ENCODE measurements around the gene C10orf120.

Gene C10orf120

GRCh38 chr10:122699796-122700455, at the start of gene C10orf120:
Gene C10orf120, minus strand, starts transcription at chr10:122699846. Its CDS starts 56 bp downstream, at chr10:122699790.
- DNase-seq: no peak

GRCh38 chr10:122748496-122748895, 48.9 kb upstream of the C10orf120 start:
- no peak for DNase-seq

GRCh38 chr10:122746408-122746807, 46.8 kb upstream of the C10orf120 start:
- no peak for DNase-seq

GRCh38 chr10:122744257-122744656, 44.6 kb upstream of the C10orf120 start:
- no peak for DNase-seq

DNA sequence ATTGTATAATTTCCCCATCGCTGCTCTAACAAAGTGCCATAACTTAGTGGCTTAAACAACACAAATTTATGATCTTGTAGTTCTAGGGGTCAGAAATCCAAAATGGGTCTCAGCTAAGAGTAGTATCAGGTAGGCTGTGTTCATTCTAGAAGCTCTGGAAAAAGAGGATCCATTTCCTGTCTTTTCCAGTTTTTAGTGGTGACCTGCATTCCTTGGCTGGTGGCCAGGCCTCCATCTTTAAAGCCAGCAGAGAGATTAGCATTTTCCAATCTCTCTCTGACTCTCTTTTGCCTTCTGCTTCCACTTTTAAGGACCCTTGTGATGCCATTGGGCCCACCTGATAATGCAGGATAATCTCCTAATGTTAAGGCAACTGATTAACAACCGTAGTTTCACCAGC, 41.0 kb upstream of the C10orf120 start:
- no peak for DNase-seq

DNA sequence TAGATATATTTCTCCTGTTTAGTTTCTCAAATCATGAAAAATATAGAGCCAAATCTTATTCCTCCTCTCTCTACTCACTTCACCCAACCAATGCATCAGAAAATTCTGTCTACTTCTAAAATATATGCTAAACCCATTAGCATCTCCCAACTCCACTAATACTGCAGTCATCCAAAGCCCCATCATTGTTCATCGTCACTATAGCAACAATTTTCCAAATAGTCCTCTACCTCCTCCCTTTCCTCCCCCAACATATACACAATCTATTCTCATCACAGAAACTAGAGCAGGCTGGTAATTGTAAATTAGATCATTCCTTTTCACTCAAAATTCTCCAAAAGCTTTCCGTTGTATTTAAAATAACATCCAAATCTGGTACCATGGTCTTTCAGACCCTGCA, 38.4 kb upstream of the C10orf120 start:
- no peak for DNase-seq

GRCh38 chr10:122733931-122734665, 34.5 kb upstream of the C10orf120 start:
- DNase-seq: no peak

- no peak for DNase-seq
These were observed 33.8 kb upstream of the C10orf120 start for GRCh38 chr10:122733443-122733842.

GRCh38 chr10:122730238-122730637, 30.6 kb upstream of the C10orf120 start:
- DNase-seq: no peak

DNA sequence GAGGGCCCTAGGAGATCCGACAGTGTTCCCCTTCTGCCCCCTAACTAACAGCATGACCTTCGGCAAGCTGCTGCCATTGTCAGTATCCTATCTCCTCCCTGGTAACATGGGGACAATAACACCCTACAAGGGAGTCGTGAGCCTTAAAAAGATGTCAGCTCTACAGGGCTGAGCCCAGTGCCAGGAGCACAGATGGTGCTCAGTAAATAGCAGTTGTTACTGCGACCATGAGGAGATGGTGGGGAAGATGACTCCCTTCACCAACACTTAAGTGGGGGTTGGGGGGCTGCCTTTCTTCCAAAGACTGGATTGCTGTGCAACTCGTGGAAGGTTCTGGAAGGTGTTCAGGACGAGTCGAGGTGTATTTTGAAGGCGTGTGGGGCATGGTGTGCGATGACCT, 29.5 kb upstream of the C10orf120 start:
- DNase-seq: no peak

- no peak for DNase-seq
These were observed 27.8 kb upstream of the C10orf120 start for GRCh38 chr10:122727426-122727825.

- no peak for DNase-seq
These were observed 26.1 kb upstream of the C10orf120 start for GRCh38 chr10:122725768-122726167.

DNA sequence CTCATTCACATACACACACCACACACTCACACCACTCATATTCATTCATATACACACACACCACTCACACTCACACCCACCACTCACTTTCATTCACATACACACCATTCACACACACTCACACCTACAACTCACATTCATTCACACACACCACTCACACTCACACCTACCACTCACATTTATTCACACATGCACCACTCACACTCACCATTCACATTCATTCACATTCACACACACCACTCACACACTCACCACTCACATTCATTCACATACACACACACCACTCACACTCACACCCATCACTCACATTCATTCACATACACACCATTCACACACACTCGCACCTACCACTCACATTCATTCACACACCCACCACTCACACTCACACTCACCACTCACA, 25.4 kb upstream of the C10orf120 start:
- DNase-seq: no peak

DNA sequence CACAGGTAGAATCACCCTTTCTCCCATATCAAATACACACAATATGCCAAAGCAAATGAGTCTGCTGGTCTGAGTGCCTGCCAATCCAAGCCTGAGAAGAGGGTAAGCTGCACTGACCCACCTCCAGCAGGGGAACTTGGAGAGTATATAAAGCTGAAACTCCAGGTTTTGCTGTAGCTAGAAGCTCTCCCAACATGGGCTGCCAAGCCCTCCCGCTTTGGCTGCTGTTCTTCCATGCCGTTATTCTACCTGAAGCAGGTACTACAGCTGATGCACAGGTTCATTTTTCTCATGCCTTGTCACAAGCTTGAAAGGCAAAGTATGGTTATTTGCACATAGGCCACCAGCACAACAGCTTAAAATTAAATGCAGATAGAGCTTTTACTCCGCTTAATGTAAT, 21.5 kb upstream of the C10orf120 start:
- no peak for DNase-seq

GRCh38 chr10:122716025-122716424, 16.4 kb upstream of the C10orf120 start:
- DNase-seq: no peak

- DNase-seq: no peak
These were observed 15.9 kb upstream of the C10orf120 start for GRCh38 chr10:122715576-122715975.

GRCh38 chr10:122713091-122713885, 13.6 kb upstream of the C10orf120 start:
- no peak for DNase-seq

- DNase-seq: no peak
These were observed 10.9 kb upstream of the C10orf120 start for GRCh38 chr10:122710576-122710975.

- no peak for DNase-seq
These were observed 10.3 kb upstream of the C10orf120 start for GRCh38 chr10:122709971-122710370.

- DNase-seq: no peak
These were observed 7.9 kb upstream of the C10orf120 start for GRCh38 chr10:122707535-122707934.

DNA sequence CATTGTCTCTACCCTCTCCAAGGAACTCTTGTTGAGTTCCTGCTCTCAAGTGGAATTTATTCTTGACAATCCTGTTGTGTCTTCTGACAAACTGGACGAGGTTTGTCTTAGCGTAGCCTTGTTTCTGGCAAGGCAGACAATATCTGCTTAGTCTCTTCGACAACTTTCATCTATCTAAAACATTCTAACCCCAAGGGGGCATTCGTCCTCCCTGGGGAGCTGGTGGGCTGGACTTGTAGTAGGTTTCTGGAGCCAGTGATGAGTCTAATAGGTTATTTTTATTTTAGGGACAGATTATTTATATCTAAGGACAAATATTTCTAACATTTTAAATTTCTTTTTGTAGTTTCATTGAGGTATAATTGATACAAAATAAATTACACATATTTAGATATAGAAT, 7.3 kb upstream of the C10orf120 start:
- DNase-seq: no peak

GRCh38 chr10:122706467-122706866, 6.8 kb upstream of the C10orf120 start:
- no peak for DNase-seq
